Activated T-cell treated with anti-CD3 and anti-CD28 coated beads for 48 hours (primary cell): Measurements from ENCODE around the gene MFAP3L.

Source experiments
- DNase-seq: peaks from one replicate; pipeline ENCODE4 v3.0.0-alpha.2; 2020; ENCODE audit warnings: low read depth

The MFAP3L gene

DNA sequence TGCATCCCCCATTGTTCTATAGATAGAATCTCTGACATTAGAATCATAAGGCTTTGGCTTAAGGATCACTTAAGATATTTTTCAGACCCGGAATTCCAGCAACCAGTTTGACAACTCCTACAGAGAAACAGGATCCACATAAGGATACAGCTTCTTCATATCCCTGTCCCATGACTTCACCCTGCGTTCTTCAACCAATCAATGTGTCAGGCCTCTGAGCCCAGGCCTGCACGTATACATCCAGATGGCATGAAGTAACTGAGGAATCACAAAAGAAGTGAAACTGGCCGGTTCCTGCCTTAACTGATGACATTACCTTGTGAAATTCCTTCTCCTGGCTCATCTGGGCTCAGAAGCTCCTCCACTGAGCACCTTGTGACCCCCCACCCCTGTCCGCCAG is 85.1 kb downstream of the MFAP3L start:
- no peak for DNase-seq

- no peak for DNase-seq
These were observed 85.7 kb downstream of the MFAP3L start for GRCh38 chr4:169940460-169940859.
